WTC11 (cell line): ENCODE measurements around the gene ATG13.

Experiments used
- JUN ChIP-seq: sonication (generic); formaldehyde crosslinking; IDR thresholded peaks from 2 replicates; pipeline ENCODE4 v1.8.0; 2023; ENCODE audit warnings: mild to moderate bottlenecking, missing genetic modification reagents
- NFYB ChIP-seq: sonication (generic); formaldehyde crosslinking; conservative IDR thresholded peaks from 2 replicates; pipeline ENCODE4 v1.8.0; 2022; ENCODE audit warnings: low read depth, missing genetic modification reagents
- NR2C2 ChIP-seq: sonication (generic); formaldehyde crosslinking; IDR thresholded peaks from 2 replicates; pipeline ENCODE4 v1.8.0; 2022; ENCODE audit warnings: mild to moderate bottlenecking, missing genetic modification reagents
- TEAD1 ChIP-seq: sonication (generic); formaldehyde crosslinking; IDR thresholded peaks from 2 replicates; pipeline ENCODE4 v1.8.0; 2022; ENCODE audit warnings: mild to moderate bottlenecking, missing genetic modification reagents
- TP53 ChIP-seq: sonication (generic); formaldehyde crosslinking; IDR thresholded peaks from 2 replicates; pipeline ENCODE4 v1.8.1; 2023; ENCODE audit warnings: mild to moderate bottlenecking, missing genetic modification reagents
- ZNF263 ChIP-seq: sonication (generic); formaldehyde crosslinking; IDR thresholded peaks from 2 replicates; pipeline ENCODE4 v1.8.1; 2022; ENCODE audit warnings: low read depth, mild to moderate bottlenecking, moderate library complexity, missing genetic modification reagents
- TF ChIP-seq, protein P1 (sequence below): fragments of 200-600 bp; IDR thresholded peaks from 2 replicates; pipeline ENCODE4 v1.8.0; 2022; ENCODE audit warnings: antibody characterized with exemption

DNA sequence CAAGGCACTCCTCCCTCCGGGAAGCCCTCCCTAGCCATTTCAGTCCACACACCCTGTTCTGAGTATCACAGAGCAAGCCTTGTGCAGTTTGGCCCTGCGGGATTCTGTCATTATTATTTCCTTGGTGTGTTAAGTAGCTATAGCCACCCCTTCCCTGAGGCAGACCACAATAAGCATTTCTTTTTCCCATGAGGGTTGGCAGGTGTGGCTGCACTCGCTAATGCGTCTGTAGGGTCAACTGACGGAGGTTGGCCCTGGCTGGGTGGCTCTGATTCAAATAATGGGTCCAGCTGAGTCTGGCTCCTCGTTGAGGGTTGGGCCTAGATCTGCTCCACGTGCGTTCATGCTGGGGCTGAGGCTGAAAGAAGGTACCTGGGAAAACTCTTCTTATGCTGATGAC lies 106.7 kb downstream of the ATG13 start:
- TF ChIP-seq, protein P1, sequence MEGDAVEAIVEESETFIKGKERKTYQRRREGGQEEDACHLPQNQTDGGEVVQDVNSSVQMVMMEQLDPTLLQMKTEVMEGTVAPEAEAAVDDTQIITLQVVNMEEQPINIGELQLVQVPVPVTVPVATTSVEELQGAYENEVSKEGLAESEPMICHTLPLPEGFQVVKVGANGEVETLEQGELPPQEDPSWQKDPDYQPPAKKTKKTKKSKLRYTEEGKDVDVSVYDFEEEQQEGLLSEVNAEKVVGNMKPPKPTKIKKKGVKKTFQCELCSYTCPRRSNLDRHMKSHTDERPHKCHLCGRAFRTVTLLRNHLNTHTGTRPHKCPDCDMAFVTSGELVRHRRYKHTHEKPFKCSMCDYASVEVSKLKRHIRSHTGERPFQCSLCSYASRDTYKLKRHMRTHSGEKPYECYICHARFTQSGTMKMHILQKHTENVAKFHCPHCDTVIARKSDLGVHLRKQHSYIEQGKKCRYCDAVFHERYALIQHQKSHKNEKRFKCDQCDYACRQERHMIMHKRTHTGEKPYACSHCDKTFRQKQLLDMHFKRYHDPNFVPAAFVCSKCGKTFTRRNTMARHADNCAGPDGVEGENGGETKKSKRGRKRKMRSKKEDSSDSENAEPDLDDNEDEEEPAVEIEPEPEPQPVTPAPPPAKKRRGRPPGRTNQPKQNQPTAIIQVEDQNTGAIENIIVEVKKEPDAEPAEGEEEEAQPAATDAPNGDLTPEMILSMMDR = no peak
- TF ChIP-seq ZNF263 (no peak), TEAD1 (CRISPR knock-in tag) (no peak), NFYB (CRISPR knock-in tag) (no peak), JUN (CRISPR knock-in tag) (no peak), TP53 (no peak), NR2C2 (CRISPR knock-in tag) (no peak)
